Activated CD4-positive, alpha-beta T cell treated with anti-CD3 and anti-CD28 coated beads, Interleukin-2, amount 10 ng/mL, durations not matched to agents 24 days and 14 days (primary cell): ENCODE data around the gene RPL37. TPM values are rescaled to one million over a fixed set of nuclear protein-coding genes. Genes with fewer than 3 reads are reported as not detected.
"Not testable (repeated sequence)": the region's sequence is repeated elsewhere in the genome, so short reads cannot be mapped to it uniquely, and the experiment has no call there.

Experiments used
- DNase-seq: peaks from one replicate; pipeline ENCODE4 v3.0.0; 2022
- H3K27ac Mint-ChIP-seq: one replicate; pipeline ENCODE4 v1.8.0; 2022; ENCODE audit warnings: mild to moderate bottlenecking, mixed read lengths
- H3K27me3 Mint-ChIP-seq: one replicate; pipeline ENCODE4 v1.8.0; 2022; ENCODE audit warnings: mixed read lengths
- H3K36me3 Mint-ChIP-seq: one replicate; pipeline ENCODE4 v1.8.0; 2022; ENCODE audit warnings: low read depth, mild to moderate bottlenecking, mixed read lengths
- H3K4me1 Mint-ChIP-seq: one replicate; pipeline ENCODE4 v1.8.0; 2021; ENCODE audit warnings: mixed read lengths
- H3K4me3 Mint-ChIP-seq: one replicate; pipeline ENCODE4 v1.8.0; 2022; ENCODE audit warnings: mild to moderate bottlenecking, moderate library complexity, mixed read lengths
- H3K9me3 Mint-ChIP-seq: one replicate; pipeline ENCODE4 v1.8.0; 2021; ENCODE audit warnings: mixed read lengths
- intact Hi-C: fragments of 100-400 bp; cut with micrococcal nuclease; formaldehyde crosslinking; loops from one replicate; pipeline ENCODE4 v1.15.1; 2023
- total RNA-seq: library from RNA; stranded (reverse); gene quantifications from 2 replicates; pipeline ENCODE4 v1.2.3, GENCODE V29; 2022

RPL37 gene
- 1,546 and 1,565 TPM in 2 replicates for total RNA-seq

DNA sequence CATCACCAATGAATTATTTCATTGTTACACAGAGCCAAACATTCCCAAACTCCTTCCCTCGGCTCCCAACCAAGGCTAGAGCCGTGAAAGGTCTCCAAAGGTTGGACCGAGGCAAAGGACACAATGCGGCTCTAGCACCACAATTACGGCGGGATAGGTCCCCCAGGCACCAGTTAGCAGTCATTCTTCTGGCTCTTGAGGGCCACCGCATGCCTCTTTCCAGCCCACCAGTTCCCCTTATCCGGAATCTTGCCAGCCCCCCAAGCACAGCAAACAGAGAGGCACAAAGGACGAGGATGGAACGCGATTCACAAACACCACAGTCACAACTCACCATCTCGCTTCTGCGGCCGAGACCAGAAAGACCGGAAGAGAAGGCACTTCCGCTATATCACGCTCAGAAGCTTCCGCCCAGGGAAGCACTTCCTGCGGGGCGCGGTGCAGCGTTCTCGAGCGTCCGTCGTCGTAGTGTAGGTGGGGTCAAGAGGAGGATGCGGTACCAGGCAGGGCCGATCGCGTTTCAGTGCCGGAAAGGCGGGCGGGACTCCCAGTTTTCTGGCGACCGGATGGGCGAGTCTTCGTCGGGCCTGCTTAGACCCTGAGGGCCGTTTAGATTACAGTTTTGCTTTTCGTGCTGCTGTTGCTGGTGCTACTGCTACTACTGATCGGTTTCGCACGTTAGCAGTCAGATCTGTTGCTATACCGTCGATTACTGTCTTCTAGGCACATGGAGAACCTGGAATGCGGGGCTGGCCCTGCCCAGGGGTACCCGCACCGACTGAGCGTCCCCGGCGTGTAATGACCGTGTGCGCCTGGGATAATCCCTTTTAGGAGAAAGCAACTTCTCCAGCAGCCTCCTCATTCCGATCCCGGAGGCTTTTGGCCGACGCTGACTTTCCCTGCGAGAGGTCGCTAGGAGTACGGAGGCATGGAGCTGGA, at the start of gene RPL37:
Gene RPL37 (minus strand): TSS at position 374 of the 939 bp plus-strand sequence. CDS start 37 bp downstream, at position 337.
- H3K27ac Mint-ChIP-seq, result peak within 1 kb of the TSS; percentile 99
- intact Hi-C loops, result loop anchor here (1.0 to 10.0 kb wide), 8 partner anchors 22 to 1620 kb away; partner anchors contain the start of genes FYB1, PRKAA1, PTGER4 and RIMOC1
- H3K9me3 Mint-ChIP-seq, result no peaks in the 10 kb centered on the region
- peaks cover 50% of the 10 kb centered on the region for H3K36me3 Mint-ChIP-seq
- H3K4me3 Mint-ChIP-seq, result peak within 1 kb of the TSS; percentile 97
- H3K27me3 Mint-ChIP-seq, result no peaks in the 10 kb centered on the region
- peaks cover 43% of the 10 kb centered on the region for H3K4me1 Mint-ChIP-seq
- peak; percentile 97 for DNase-seq

- H3K4me3 Mint-ChIP-seq, intact Hi-C loops, H3K27ac Mint-ChIP-seq, DNase-seq, H3K36me3 Mint-ChIP-seq, H3K9me3 Mint-ChIP-seq, H3K4me1 Mint-ChIP-seq: not testable (repeated sequence)
- peaks cover 17% of the 10 kb centered on the region for H3K27me3 Mint-ChIP-seq
Measured at GRCh38 chr5:40883051-40883450, 48.0 kb upstream of the RPL37 start.

- Mint-ChIP-seq H3K27ac (no peak overlapping the region), H3K27me3 (peaks cover 16% of the 10 kb centered on the region), H3K36me3 (no peaks in the 10 kb centered on the region), H3K4me1 (peaks cover 3% of the 10 kb centered on the region), H3K4me3 (no peak overlapping the region), H3K9me3 (no peaks in the 10 kb centered on the region)
- intact Hi-C loops, result no loop called here
- no peak for DNase-seq
Measured at GRCh38 chr5:40882291-40882690, 47.3 kb upstream of the RPL37 start.

GRCh38 chr5:40879163-40879942, 44.3 kb upstream of the RPL37 start:
- intact Hi-C loops, result loop anchor here (1.0 to 5.0 kb wide), 5 partner anchors 124 to 1301 kb away; partner anchors contain the start of gene TTC33
- no peak for DNase-seq
- no peak overlapping the region for H3K27ac Mint-ChIP-seq
- H3K9me3 Mint-ChIP-seq, result no peaks in the 10 kb centered on the region
- no peak overlapping the region for H3K4me3 Mint-ChIP-seq
- peaks cover 13% of the 10 kb centered on the region for H3K27me3 Mint-ChIP-seq
- H3K4me1 Mint-ChIP-seq, result peaks cover 3% of the 10 kb centered on the region
- H3K36me3 Mint-ChIP-seq, result no peaks in the 10 kb centered on the region

GRCh38 chr5:40877371-40877988, 42.5 kb upstream of the RPL37 start:
- Mint-ChIP-seq H3K4me3 (no peak overlapping the region), H3K9me3 (no peaks in the 10 kb centered on the region), H3K27me3 (peaks cover 13% of the 10 kb centered on the region), H3K36me3 (no peaks in the 10 kb centered on the region), H3K27ac (no peak overlapping the region), H3K4me1 (peaks cover 3% of the 10 kb centered on the region)
- intact Hi-C loops, result loop anchor here (5.0 kb wide), 1 partner anchor 710 kb away; no protein-coding TSS in a partner anchor
- no peak for DNase-seq

- no peak overlapping the region for H3K27ac Mint-ChIP-seq
- no peak overlapping the region for H3K4me3 Mint-ChIP-seq
- DNase-seq, result no peak
- H3K27me3 Mint-ChIP-seq, result peaks cover 8% of the 10 kb centered on the region
- no peaks in the 10 kb centered on the region for H3K36me3 Mint-ChIP-seq
- intact Hi-C loops, result loop anchor here (5.0 kb wide), 1 partner anchor 709 kb away; no protein-coding TSS in a partner anchor
- peaks cover 3% of the 10 kb centered on the region for H3K4me1 Mint-ChIP-seq
- no peaks in the 10 kb centered on the region for H3K9me3 Mint-ChIP-seq
Measured at GRCh38 chr5:40875958-40876357, 40.9 kb upstream of the RPL37 start.

DNA sequence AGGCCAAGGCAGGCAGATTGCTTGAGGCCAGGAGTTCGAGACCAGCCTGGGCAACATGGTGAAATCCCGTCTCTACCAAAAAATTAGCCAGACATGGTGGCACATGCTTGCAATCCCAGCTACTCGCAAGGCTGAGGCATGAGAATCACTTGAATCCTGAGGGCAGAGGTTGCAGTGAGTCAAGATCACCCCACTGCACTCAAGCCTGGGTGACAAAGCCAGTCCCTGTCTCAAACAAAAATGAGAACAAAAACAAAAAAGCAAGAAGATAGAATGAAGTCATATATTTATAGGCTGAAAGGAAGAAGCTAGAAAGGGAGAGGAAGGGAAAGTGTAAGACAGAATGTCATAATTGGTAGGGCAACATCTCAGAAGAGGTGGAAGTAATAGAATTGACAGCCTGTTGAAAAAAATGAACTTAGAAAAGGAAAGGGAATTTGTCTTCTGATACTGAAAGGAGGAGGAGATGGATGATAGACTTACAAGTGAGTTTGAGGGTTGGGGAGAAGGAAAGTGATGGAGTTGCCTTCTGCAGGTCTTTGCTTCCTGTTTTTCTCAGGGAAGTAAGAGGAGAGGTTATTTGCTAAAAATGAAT, 38.4 kb upstream of the RPL37 start:
- H3K27ac Mint-ChIP-seq, result no peak overlapping the region

GRCh38 chr5:40872253-40872652, 37.2 kb upstream of the RPL37 start:
- H3K36me3 Mint-ChIP-seq, H3K9me3 Mint-ChIP-seq, H3K27ac Mint-ChIP-seq, H3K27me3 Mint-ChIP-seq, H3K4me1 Mint-ChIP-seq, DNase-seq, H3K4me3 Mint-ChIP-seq, intact Hi-C loops: not testable (repeated sequence)

More for the DNA sequence above, 38.4 kb upstream of the RPL37 start:
- no peak overlapping the region for H3K4me3 Mint-ChIP-seq
- no peaks in the 10 kb centered on the region for H3K9me3 Mint-ChIP-seq
- H3K36me3 Mint-ChIP-seq, result no peaks in the 10 kb centered on the region
- DNase-seq, result no peak
- peaks cover 8% of the 10 kb centered on the region for H3K27me3 Mint-ChIP-seq
- H3K4me1 Mint-ChIP-seq, result peaks cover 3% of the 10 kb centered on the region
- intact Hi-C loops, result no loop called here

DNA sequence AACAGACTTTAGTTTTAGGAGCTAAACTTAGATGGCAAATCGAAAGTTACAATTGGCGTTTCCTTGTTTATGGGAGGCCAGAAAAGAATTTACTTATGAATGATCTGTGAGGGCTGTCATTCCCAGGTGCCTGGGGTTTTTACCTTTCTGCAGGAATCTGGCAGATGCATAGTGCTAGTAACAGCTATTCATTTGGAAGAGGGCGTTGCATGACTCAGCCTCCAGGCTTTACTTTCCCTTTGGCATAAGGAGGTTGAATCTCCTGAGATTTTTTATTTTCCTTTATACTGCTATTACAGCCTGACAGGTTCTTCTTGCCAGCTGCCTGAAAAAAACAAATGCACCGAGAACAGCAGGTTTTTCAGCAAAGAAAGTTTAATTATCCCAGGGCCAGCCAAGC, 36.2 kb upstream of the RPL37 start:
- Mint-ChIP-seq H3K36me3 (no peaks in the 10 kb centered on the region), H3K9me3 (no peaks in the 10 kb centered on the region), H3K4me3 (no peak overlapping the region), H3K27me3 (peaks cover 5% of the 10 kb centered on the region), H3K4me1 (no peaks in the 10 kb centered on the region), H3K27ac (no peak overlapping the region)
- intact Hi-C loops, result no loop called here
- DNase-seq, result no peak

DNA sequence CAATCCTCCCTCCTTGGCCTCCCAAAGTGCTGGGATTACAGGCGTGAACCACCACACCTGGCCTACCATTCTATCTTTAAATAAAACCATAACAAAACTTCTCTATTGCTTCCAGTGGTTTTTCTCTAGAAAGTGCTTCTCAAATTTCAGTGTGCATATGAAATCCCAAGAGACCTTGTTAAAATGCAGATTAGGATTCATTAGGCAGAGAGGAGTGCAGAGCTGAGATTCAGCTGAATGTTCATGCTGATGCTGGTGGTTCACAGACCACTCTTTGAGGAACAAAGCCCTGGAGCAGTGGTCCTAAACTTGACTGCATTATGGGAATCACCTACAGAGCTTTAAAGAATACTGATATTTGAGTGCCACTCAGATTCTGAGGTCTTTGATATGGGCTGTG, 34.4 kb upstream of the RPL37 start:
- Mint-ChIP-seq H3K27ac (no peak overlapping the region), H3K27me3 (peaks cover 4% of the 10 kb centered on the region), H3K9me3 (peaks cover 3% of the 10 kb centered on the region), H3K36me3 (no peaks in the 10 kb centered on the region), H3K4me1 (no peaks in the 10 kb centered on the region), H3K4me3 (no peak overlapping the region)
- no peak for DNase-seq
- intact Hi-C loops, result no loop called here

DNA sequence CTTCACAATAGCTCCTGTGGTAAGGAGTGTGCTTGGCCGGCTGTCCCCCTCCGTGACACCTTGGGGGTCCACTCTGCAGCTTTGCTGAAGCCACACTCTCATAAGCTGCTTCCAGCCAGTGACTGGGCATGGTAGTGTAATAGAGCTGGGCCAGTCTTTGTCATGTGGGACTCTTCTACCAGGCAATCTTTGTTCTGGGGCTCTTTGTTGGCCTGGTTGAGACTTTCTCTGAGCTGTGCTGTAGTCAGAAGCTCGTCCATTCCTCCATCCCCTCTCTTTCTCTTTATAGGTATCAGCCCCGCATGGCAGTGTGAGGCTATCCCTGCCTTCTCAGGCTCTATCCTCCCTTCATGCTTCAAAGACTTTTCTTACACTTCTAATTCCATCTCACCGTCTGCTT, 31.8 kb upstream of the RPL37 start:
- Mint-ChIP-seq H3K9me3 (peaks cover 3% of the 10 kb centered on the region), H3K4me1 (no peaks in the 10 kb centered on the region), H3K27me3 (no peaks in the 10 kb centered on the region), H3K36me3 (no peaks in the 10 kb centered on the region), H3K4me3 (no peak overlapping the region), H3K27ac (no peak overlapping the region)
- DNase-seq, result no peak
- intact Hi-C loops, result no loop called here

DNA sequence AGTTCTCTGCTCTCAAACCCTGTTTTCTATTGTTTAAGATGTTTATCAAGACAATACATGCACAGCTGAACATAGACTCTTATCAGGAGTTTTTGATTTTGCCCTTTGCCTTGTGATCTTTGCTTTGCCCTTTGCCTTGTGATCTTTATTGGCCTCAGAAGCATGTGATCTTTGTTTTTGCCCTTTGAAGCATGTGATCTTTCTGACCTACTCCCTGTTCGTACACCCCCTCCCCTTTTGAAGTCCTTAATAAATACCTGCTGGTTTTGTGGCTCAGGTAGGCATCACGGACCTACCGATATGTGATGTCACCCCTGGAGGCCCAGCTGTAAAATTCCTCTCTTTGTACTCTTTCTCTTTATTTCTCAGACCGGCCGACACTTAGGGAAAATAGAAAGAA, 30.0 kb upstream of the RPL37 start:
- H3K27me3 Mint-ChIP-seq, H3K4me3 Mint-ChIP-seq, intact Hi-C loops, H3K9me3 Mint-ChIP-seq, H3K4me1 Mint-ChIP-seq, DNase-seq, H3K27ac Mint-ChIP-seq, H3K36me3 Mint-ChIP-seq: not testable (repeated sequence)

- no peak for DNase-seq
- Mint-ChIP-seq H3K27ac (no peak overlapping the region), H3K9me3 (peaks cover 3% of the 10 kb centered on the region), H3K4me1 (no peaks in the 10 kb centered on the region), H3K36me3 (no peaks in the 10 kb centered on the region), H3K4me3 (no peak overlapping the region), H3K27me3 (no peaks in the 10 kb centered on the region)
- intact Hi-C loops, result no loop called here
Measured at GRCh38 chr5:40860711-40861110, 25.7 kb upstream of the RPL37 start.
